Measurements from ENCODE around the gene RPH3AL. TPM values are rescaled to one million over a fixed set of nuclear protein-coding genes. Genes with fewer than 3 reads are reported as not detected.

Gene RPH3AL
- total RNA-seq, 6 donors from 2014 or later: 33.6 to 93.2 (median 54.3) TPM

DNA sequence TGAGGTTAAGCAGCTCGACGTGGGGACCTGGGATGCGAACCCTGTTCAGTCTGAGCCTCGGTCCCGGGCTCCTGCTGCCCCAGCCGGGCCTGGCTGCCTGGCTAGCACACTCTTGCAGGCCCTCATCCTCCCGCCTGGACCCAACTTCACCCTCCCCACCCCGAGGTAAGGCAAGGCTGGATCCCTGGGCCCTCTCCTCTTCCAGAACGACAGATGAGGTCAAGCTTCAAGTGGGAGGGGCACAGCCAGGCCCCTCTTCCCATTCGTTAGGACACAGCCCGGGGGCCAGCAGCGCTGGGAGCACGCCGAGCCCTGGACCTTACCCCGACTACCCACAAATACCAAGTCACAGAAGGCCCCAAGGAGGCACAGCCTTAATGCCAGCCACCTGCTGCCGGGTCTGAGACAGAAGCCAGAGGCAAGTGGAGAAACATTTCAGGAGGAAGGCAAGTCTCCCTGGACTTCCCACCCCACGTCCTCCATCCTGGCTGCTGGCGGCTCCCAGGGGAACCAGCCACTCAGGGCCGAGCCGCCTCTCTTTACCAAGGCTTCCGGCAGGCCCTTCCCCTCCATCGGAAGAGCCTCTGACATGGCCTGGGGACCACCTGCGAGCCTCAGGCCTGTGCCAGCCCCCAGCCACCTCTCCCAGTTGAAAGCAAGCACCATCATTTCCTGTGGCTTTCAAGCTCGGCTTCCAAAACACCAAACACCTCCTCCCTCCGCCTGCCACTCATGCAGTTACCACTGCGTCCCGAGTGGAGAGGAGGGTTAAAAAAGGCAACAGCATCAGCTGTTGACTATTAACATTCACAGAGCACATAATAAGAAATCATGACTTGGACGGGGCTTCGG is 59.9 kb downstream of the RPH3AL start:
- ATAC-seq (ENCODE audit: low FRiP score in 2 of 2) (no peak), DNase-seq (peak in 1 of 2 donors; percentile 18)
- H3K9me3 ChIP-seq: no peaks in the 10 kb centered on the region
- TF ChIP-seq POLR2AphosphoS5 (IDR thresholded peaks at IDR 0.05): no peak
- peaks cover 0 to 13% (median 3%) of the 10 kb centered on the region in 4 donors for H3K36me3 ChIP-seq
- no peaks in the 10 kb centered on the region for H3K4me1 ChIP-seq
- peak overlapping the region in 1 of 4 donors; percentile 1 for H3K4me3 ChIP-seq
- no peaks in the 10 kb centered on the region for H3K27me3 ChIP-seq
- H3K27ac ChIP-seq: no peak overlapping the region
- 66 to 69% methylated on average over 26 to 29 of the region's 29 CpGs for WGBS, 2 donors

- H3K4me3 ChIP-seq: no peak overlapping the region
- WGBS, 2 donors: 87 to 93% methylated on average over 9 to 10 of the region's 10 CpGs
- no peak overlapping the region for H3K27ac ChIP-seq
- TF ChIP-seq POLR2A (IDR thresholded peaks at IDR 0.05): no peak
- TF ChIP-seq POLR2AphosphoS5 (IDR thresholded peaks at IDR 0.05): no peak
- TF ChIP-seq, protein P1, sequence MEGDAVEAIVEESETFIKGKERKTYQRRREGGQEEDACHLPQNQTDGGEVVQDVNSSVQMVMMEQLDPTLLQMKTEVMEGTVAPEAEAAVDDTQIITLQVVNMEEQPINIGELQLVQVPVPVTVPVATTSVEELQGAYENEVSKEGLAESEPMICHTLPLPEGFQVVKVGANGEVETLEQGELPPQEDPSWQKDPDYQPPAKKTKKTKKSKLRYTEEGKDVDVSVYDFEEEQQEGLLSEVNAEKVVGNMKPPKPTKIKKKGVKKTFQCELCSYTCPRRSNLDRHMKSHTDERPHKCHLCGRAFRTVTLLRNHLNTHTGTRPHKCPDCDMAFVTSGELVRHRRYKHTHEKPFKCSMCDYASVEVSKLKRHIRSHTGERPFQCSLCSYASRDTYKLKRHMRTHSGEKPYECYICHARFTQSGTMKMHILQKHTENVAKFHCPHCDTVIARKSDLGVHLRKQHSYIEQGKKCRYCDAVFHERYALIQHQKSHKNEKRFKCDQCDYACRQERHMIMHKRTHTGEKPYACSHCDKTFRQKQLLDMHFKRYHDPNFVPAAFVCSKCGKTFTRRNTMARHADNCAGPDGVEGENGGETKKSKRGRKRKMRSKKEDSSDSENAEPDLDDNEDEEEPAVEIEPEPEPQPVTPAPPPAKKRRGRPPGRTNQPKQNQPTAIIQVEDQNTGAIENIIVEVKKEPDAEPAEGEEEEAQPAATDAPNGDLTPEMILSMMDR (IDR thresholded peaks at IDR 0.05): no peak
- no peak for TF ChIP-seq EP300 (IDR thresholded peaks at IDR 0.05)
- no peaks in the 10 kb centered on the region for H3K9me3 ChIP-seq
- H3K4me1 ChIP-seq: no peaks in the 10 kb centered on the region
- no peaks in the 10 kb centered on the region for H3K27me3 ChIP-seq
- ATAC-seq (ENCODE audit: low FRiP score in 2 of 2) (no peak), DNase-seq (peak in 1 of 2 donors; percentile 12)
- H3K36me3 ChIP-seq: peaks cover 0 to 13% (median 3%) of the 10 kb centered on the region in 4 donors
These were observed 60.6 kb downstream of the RPH3AL start for GRCh38 chr17:292016-292415.

- Histone ChIP-seq H3K27ac (no peak overlapping the region), H3K9me3 (no peaks in the 10 kb centered on the region), H3K4me3 (no peak overlapping the region), H3K4me1 (no peaks in the 10 kb centered on the region), H3K27me3 (no peaks in the 10 kb centered on the region), H3K36me3 (peaks cover 0 to 13% (median 3%) of the 10 kb centered on the region in 4 donors)
- DNase-seq (no peak), ATAC-seq (ENCODE audit: low FRiP score in 2 of 2) (no peak)
- TF ChIP-seq, protein P1 (IDR thresholded peaks at IDR 0.05): no peak
- TF ChIP-seq POLR2A (IDR thresholded peaks at IDR 0.05) (no peak), POLR2AphosphoS5 (IDR thresholded peaks at IDR 0.05) (no peak), EP300 (IDR thresholded peaks at IDR 0.05) (no peak)
- WGBS, 2 donors: 72 to 85% methylated on average over 7 of the region's 7 CpGs
These were observed 61.0 kb downstream of the RPH3AL start for GRCh38 chr17:291587-291986.

DNA sequence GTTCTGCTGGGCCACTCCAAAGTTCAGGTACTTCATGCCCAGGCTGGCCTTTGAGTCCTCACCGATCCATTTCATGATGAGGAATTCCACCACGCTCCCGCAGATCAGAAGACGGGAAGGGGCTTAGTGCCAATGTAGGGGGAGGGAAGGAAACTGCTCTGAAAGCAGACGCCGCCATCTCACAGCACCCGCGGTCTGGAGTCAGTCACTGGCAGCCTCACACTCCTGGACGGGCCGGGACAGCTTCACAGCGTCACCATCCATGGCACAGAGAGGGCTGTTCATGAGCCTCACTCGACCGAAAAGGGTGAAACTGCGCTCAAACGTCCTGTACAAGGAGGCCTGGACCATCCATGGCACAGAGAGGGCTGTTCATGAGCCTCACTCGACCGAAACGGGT is 62.0 kb downstream of the RPH3AL start:
- 91 to 93% methylated on average over 16 to 18 of the region's 18 CpGs for WGBS, 2 donors
- no peak for ATAC-seq (ENCODE audit: low FRiP score in 2 of 2)

DNA sequence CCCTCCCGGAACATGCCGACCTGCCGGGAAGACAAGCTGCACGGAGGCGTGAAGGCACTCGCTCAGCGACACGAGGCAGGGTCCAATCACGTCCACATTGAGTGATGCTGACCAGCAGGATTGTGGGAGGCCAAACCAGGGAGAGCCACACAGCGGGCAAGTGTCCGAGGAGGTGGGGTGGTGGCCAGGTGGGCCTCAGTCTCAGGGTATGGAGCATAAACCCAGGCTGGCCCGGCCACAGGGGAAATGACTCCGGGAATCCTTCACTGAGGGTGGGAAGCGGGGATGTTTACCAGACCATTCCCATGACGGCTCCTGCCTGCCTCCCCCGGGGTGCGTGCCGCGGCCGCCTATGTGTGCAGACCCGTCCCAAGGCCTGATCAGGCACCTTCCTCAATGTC is 62.5 kb downstream of the RPH3AL start:
- 94 to 97% methylated on average over 12 to 21 of the region's 21 CpGs for WGBS, 2 donors
- H3K9me3 ChIP-seq: no peaks in the 10 kb centered on the region
- DNase-seq (peak in 1 of 2 donors; percentile 8), ATAC-seq (ENCODE audit: low FRiP score in 2 of 2) (no peak)
- peaks cover 0 to 13% (median 3%) of the 10 kb centered on the region in 4 donors for H3K36me3 ChIP-seq
- TF ChIP-seq, protein P1 (IDR thresholded peaks at IDR 0.05): no peak
- TF ChIP-seq EP300 (IDR thresholded peaks at IDR 0.05) (no peak), POLR2A (IDR thresholded peaks at IDR 0.05) (no peak), POLR2AphosphoS5 (IDR thresholded peaks at IDR 0.05) (no peak)
- no peaks in the 10 kb centered on the region for H3K4me1 ChIP-seq
- H3K27ac ChIP-seq: no peak overlapping the region
- no peak overlapping the region for H3K4me3 ChIP-seq
- no peaks in the 10 kb centered on the region for H3K27me3 ChIP-seq

More for the DNA sequence above, 62.0 kb downstream of the RPH3AL start:
- Histone ChIP-seq H3K4me1 (no peaks in the 10 kb centered on the region), H3K36me3 (peaks cover 0 to 13% (median 2%) of the 10 kb centered on the region in 4 donors), H3K4me3 (no peak overlapping the region), H3K9me3 (no peaks in the 10 kb centered on the region), H3K27me3 (no peaks in the 10 kb centered on the region), H3K27ac (no peak overlapping the region)
- TF ChIP-seq, protein P1 (IDR thresholded peaks at IDR 0.05): no peak
- no peak for TF ChIP-seq POLR2AphosphoS5 (IDR thresholded peaks at IDR 0.05)
- TF ChIP-seq POLR2A (IDR thresholded peaks at IDR 0.05): no peak
- TF ChIP-seq EP300 (IDR thresholded peaks at IDR 0.05): no peak
- DNase-seq: peak in 1 of 2 donors; percentile 16
